ENCODE results near the gene ADD3.
"Not testable (repeated sequence)": the region's sequence is repeated elsewhere in the genome, so short reads cannot be mapped to it uniquely, and the experiment has no call there.

The ADD3 gene

GRCh38 chr10:110113670-110114337 is 106.0 kb downstream of the ADD3 start:
- DNase-seq (ENCODE audit: low read depth): no peak
- no peak for TF ChIP-seq CTCF (IDR thresholded peaks at IDR 0.05; ENCODE audit: low read depth, low read length, missing control alignments)
- H3K4me3 ChIP-seq (ENCODE audit: low read depth, low read length): no peak overlapping the region

DNA sequence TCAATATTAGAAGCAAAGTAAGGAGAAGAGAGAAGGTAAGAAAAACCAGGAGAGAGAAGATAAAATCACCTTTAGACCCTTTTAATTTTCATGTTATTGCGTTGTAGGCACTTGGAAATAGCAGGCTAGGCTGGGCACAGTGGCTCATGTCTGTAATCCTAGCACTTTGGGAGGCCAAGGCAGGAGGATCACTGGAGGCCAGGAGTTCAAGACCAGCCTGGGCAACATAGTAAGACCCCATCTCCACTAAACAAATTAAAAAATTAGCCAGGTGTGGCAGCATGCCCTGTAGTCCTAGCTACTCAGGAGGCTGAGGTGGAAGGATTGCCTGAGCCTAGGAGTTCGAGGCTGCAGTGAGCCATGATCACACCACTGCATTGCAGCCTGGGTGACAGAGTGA is 106.9 kb downstream of the ADD3 start:
- not testable (repeated sequence) for H3K4me3 ChIP-seq (ENCODE audit: low read depth, low read length); DNase-seq (ENCODE audit: low read depth)

DNA sequence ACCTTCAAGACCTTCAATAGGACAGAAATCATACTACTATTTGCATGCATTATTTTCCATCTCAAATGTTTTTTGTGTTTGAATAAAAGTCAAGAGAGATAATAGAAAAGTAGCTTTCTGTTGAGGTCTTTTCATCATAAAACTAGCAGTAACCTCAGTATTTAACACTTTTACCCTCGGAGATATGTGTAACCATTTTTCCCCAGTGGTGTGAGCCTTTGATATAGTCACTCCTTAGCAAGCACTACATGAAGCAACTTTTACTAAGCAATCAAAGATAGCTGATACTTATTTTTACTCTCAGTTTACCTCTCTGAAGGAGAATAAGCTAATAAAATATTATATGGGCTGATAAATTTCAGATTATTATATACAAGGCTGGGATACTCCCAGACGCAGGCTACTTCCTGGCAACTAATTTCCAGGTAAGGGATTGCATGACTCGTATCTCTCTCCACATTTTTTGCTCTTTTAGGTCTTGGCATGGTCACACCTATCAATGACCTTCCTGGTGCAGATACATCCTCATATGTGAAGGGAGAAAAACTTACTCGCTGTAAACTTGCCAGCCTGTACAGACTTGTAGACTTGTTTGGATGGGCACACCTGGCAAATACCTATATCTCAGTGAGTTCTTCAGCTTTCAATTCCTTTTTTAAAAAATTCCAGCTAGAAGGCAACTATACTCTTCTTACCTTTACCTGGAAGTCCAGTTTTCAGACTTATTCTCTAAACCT is 108.2 kb downstream of the ADD3 start:
- no peak overlapping the region for H3K4me3 ChIP-seq (ENCODE audit: low read depth, low read length)
- no peak for DNase-seq (ENCODE audit: low read depth)
- no peak for TF ChIP-seq CTCF (IDR thresholded peaks at IDR 0.05; ENCODE audit: low read depth, low read length, missing control alignments)

GRCh38 chr10:110118891-110119621 is 111.3 kb downstream of the ADD3 start:
- no peak for DNase-seq (ENCODE audit: low read depth)
- TF ChIP-seq CTCF (IDR thresholded peaks at IDR 0.05; ENCODE audit: low read depth, low read length, missing control alignments): no peak
- no peak overlapping the region for H3K4me3 ChIP-seq (ENCODE audit: low read depth, low read length)

DNA sequence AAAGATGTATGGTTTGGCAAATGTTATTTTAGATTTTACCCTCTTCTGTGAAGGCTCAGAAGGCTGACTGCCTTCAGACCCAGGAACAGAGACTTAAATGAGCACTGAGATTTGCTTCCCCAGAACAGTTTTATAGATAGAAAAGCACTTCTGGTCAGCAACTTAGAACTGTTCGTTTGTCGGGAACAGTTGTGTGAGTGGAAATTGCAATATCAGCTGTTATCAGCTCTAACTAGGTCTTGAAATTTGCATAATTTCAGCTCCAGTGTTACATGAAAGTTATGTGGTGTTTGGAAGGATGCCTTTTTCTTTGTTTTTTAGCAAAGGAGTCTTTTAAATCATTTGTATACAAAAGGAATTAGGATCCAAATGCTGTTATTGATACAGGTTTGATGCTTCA is 115.8 kb downstream of the ADD3 start:
- DNase-seq (ENCODE audit: low read depth): no peak
- TF ChIP-seq CTCF (IDR thresholded peaks at IDR 0.05; ENCODE audit: low read depth, low read length, missing control alignments): no peak
- H3K4me3 ChIP-seq (ENCODE audit: low read depth, low read length): no peak overlapping the region

DNA sequence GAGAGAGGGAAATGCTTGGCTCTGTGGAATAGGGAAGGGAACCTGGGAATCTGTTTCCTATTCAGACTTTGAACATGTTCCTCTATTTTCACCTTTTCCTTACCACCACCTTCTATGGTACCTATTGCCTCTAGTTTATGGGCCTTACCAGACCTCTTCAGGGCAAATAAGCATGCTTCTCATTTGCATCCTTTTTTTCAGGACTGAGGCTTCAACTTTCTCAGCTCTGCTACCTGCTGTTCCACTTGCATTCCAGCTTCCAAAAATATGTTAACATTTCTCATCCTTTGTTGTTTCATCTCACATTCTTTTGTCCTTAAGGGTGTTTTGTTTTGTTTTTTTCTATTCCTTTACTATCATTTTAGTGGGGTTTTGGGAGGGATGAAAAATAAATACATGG is 121.7 kb downstream of the ADD3 start:
- DNase-seq (ENCODE audit: low read depth): no peak
- H3K4me3 ChIP-seq (ENCODE audit: low read depth, low read length): no peak overlapping the region
- no peak for TF ChIP-seq CTCF (IDR thresholded peaks at IDR 0.05; ENCODE audit: low read depth, low read length, missing control alignments)

- DNase-seq (ENCODE audit: low read depth): no peak
- H3K4me3 ChIP-seq (ENCODE audit: low read depth, low read length): no peak overlapping the region
These were observed 127.1 kb downstream of the ADD3 start for GRCh38 chr10:110134917-110135316.

GRCh38 chr10:110135836-110136235 is 128.1 kb downstream of the ADD3 start:
- DNase-seq (ENCODE audit: low read depth); H3K4me3 ChIP-seq (ENCODE audit: low read depth, low read length): not testable (repeated sequence)

More at GRCh38 chr10:110134917-110135316, 127.1 kb downstream of the ADD3 start:
- TF ChIP-seq CTCF (IDR thresholded peaks at IDR 0.05; ENCODE audit: low read depth, low read length, missing control alignments): no peak
